GM19193 (cell line): ENCODE data around the gene TCIRG1.

Experiments
- POLR2A ChIP-seq: IDR thresholded peaks from 4 replicates; pipeline ENCODE4 v1.6.1; 2011; ENCODE audit not compliant: insufficient read depth, insufficient read length; ENCODE audit errors: extremely low read depth

TCIRG1 gene

DNA sequence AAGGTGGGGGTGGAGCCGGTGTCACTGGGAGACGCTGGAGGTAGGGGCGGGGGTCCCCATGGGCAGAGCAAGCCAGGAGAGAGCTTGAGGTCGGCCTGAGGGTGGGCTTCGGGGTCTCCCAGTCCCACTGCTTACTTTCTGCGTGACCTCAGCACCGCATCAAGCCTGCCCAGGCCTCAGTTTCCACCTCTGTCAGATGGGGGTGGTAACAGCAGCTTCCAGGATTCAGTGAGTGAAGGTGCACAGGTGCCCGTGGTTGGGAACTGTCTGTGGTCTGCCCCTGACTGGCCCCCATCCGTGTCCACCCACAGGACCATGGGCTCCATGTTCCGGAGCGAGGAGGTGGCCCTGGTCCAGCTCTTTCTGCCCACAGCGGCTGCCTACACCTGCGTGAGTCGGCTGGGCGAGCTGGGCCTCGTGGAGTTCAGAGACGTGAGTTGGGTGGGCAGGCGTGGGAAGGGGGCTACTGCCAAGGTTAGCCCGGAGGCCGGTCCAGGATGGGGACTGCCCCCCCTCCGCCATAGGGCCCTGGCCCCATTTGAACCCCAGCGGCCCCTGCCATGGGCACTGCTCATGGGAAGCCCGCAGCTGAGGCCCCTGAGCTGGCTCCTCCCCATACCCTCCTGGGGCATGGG, 2.2 kb downstream of the TCIRG1 start:
- no peak for TF ChIP-seq POLR2A

DNA sequence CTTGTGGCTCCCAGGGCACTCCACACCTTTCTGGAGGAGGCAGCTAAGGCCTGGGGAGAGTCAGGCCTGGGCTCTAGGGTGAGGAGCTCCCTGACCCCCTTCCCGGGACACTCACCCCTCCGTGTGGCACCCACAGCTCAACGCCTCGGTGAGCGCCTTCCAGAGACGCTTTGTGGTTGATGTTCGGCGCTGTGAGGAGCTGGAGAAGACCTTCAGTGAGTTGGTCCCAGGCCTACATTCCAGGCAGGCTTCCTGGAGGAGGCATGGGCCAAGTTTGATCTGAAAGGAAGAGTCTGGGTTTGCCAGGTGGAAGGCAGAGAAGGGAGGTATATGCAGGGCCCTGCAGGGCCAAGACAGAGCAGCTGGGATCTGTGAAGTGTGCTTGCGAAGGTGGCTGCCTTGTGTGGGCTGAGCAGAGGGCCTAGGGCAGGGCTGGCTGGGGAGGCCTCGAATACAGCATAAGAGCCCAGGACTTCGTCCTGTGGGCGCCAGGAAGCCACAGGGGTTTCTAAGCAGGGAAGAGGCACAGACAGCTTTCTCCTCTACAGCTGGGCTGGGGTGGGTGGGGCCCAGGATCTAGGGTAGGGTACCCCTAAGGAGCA, 2.9 kb downstream of the TCIRG1 start:
- no peak for TF ChIP-seq POLR2A

DNA sequence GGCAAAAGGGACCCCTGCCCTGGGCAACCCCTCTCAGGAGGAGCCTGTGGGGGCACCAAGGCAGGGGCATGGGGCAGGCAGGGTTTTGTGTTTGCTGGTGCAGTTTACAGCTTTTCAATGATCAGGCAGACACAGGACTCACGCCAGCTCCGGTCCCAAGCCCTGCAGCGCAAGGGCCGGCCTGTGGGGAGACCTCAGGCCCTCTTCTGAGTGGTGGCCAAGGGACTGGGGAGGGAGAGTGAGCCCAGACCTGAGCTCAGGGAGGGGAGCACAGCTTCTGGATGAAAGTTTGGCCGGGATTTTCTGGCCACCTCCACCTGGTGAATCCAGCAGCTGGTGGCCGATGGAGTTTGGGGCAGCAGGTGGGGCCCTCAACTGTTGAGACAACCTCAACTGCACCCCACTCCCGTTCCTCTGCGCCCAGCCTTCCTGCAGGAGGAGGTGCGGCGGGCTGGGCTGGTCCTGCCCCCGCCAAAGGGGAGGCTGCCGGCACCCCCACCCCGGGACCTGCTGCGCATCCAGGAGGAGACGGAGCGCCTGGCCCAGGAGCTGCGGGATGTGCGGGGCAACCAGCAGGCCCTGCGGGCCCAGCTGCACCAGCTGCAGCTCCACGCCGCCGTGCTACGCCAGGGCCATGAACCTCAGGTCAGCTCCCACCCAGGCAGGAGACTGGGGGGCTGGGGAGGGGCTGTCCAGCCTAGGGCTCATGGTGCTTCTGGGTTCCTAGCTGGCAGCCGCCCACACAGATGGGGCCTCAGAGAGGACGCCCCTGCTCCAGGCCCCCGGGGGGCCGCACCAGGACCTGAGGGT, 3.6 kb downstream of the TCIRG1 start:
- TF ChIP-seq POLR2A, result no peak

DNA sequence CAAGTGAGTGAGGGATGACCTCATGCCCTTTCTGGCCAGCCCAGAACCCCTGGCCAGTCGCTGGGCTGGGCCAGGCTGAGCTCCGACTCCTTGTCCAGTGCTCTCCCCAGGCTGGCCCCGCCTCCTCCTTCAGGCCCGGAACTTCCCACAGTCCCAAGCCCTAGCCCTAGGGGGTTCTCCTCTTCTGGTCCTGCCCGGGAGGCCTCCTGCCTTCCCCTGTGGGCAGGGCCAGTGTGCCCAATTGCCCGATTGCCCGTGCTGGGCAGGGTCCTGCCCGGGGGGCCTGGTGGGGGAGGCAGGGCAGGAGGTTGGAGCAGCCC, 4.2 kb downstream of the TCIRG1 start:
- TF ChIP-seq POLR2A, result no peak

DNA sequence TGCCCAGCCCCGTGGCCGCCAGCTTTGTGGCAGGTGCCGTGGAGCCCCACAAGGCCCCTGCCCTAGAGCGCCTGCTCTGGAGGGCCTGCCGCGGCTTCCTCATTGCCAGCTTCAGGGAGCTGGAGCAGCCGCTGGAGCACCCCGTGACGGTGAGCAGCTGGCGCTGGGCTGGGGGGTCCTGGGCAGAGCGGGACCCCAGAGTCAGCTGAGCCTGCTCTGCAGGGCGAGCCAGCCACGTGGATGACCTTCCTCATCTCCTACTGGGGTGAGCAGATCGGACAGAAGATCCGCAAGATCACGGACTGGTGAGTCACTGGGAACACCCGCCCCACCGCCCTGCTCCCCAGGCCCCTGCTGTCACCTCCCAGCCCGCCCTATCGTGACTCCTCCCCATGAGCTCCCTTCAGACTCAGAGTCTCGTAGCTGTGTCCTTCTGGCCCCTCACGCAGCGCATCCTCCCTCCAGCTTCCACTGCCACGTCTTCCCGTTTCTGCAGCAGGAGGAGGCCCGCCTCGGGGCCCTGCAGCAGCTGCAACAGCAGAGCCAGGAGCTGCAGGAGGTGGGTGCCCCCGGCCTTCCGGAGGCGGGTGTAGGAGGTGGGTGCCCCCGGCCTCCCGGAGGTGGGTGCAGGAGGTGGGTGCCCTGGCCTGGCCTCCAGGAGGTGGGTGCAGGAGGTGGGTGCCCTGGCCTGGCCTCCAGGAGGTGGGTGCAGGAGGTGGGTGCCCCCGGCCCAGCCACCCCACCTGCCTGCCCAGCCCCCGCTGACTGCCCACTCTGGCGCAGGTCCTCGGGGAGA, 4.7 kb downstream of the TCIRG1 start:
- TF ChIP-seq POLR2A, result no peak

DNA sequence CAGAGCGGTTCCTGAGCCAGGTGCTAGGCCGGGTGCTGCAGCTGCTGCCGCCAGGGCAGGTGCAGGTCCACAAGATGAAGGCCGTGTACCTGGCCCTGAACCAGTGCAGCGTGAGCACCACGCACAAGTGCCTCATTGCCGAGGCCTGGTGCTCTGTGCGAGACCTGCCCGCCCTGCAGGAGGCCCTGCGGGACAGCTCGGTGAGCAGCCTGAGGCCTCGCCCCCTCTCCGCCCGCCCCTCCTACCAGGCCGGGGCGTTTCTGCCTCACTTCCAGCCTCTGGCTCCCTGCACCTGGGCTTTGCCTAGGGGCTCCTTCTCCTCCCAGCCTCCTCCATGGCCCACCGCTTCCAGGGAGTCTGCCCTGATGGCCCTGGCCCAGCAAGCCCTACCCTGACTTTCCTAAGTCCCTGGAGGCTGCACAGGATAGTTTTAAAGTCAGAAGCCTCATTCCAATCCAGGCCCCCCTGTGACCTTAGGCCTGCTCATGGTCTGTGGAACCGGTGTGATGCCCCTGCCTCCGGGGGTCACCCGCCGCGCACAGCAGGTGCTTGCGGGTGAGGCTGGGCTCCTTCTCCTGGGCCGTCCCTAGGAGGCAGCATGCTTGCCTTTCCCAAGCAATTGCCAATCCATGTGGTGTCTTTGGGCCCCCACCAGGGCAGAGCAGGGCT, 5.5 kb downstream of the TCIRG1 start:
- TF ChIP-seq POLR2A, result no peak

DNA sequence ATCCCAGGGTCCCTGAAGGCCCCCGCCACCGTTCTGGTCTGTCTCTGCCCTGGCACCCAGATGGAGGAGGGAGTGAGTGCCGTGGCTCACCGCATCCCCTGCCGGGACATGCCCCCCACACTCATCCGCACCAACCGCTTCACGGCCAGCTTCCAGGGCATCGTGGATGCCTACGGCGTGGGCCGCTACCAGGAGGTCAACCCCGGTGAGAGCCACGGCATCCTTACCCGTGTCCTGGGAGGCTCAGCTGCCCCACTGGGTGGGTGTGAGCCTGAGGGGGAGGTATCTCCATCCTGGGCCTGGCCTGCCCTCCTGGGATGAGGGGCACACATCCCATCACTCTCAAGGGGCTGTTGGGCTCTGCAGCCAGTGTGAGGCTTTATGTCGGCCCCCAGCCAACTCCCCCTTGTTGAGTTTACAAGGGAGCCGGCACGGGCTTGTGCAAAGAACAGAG, 6.1 kb downstream of the TCIRG1 start:
- no peak for TF ChIP-seq POLR2A

DNA sequence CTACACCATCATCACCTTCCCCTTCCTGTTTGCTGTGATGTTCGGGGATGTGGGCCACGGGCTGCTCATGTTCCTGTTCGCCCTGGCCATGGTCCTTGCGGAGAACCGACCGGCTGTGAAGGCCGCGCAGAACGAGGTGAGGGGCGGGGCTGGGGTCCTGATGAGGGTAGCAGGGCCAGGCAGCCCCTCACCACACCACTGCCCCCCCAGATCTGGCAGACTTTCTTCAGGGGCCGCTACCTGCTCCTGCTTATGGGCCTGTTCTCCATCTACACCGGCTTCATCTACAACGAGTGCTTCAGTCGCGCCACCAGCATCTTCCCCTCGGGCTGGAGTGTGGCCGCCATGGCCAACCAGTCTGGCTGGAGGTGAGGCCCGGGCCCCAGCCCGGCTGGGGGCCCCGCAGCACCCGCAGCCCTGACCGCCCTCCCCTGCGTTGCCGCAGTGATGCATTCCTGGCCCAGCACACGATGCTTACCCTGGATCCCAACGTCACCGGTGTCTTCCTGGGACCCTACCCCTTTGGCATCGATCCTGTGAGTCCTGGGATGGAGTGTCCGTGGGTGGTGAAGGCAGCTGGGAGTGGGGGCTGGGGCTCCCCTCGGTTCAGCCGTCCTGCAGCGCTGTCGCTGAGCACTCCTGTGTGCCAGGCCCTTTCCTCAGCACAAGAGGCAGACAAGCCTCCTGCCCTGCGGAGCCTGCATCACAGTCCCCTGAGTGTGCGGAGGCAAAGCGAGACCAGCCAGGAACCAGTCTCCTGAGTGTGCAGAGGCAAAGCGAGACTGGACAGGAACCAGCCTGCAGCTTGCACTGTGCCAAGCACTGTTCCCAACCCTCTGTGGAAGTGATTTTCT, 8.8 kb downstream of the TCIRG1 start:
- no peak for TF ChIP-seq POLR2A

DNA sequence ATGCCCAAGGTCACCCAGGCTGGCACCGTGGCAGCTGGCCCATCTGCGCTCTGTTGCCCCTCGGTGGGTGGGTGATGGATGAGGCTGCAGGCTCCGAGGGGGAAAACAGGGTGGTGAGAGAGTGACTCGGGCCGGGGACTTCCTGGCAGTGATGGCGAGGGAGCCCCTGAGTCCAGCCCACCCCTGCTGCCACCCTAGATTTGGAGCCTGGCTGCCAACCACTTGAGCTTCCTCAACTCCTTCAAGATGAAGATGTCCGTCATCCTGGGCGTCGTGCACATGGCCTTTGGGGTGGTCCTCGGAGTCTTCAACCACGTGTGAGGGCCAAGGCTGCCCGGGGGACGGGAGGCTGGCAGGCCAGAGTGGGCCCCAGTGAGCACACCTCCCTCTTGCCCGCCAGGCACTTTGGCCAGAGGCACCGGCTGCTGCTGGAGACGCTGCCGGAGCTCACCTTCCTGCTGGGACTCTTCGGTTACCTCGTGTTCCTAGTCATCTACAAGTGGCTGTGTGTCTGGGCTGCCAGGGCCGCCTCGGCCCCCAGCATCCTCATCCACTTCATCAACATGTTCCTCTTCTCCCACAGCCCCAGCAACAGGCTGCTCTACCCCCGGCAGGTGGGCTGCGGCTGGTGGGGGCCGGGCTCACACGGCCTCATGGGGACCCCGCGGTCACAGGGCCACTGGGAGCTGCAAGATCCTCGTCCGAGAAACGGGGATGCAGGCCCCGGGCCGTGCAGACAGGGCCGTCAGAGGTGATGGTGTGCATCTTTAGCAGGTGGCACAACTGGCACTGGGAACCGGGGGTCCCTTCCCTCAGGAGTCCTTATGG, 10.1 kb downstream of the TCIRG1 start:
- no peak for TF ChIP-seq POLR2A

DNA sequence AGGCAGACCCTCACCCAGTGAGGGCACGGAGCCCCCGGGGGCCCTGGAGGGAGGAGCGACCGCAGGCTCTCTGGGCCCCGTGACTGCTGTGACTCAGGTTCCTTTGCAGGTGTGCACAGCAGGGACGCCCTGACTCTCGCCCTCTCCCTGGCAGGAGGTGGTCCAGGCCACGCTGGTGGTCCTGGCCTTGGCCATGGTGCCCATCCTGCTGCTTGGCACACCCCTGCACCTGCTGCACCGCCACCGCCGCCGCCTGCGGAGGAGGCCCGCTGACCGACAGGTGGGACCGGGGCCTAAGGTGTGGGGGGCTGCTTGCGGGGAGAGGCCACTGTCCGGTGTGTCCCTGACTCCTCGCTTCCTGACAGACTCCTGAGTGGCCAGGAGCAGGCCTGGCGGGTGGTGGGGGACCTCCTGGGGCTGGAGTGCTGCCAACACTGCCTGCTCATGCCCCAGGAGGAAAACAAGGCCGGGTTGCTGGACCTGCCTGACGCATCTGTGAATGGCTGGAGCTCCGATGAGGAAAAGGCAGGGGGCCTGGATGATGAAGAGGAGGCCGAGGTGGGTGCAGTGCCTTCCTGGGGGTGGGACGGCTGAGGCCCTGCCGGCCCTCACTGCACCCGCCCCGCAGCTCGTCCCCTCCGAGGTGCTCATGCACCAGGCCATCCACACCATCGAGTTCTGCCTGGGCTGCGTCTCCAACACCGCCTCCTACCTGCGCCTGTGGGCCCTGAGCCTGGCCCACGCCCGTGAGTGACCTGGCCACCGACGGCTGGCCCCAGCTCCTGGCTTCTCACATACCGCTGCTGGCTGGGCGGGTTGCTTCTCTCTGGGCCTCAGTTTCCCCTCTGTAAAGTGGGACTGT, 10.9 kb downstream of the TCIRG1 start:
- TF ChIP-seq POLR2A, result no peak

DNA sequence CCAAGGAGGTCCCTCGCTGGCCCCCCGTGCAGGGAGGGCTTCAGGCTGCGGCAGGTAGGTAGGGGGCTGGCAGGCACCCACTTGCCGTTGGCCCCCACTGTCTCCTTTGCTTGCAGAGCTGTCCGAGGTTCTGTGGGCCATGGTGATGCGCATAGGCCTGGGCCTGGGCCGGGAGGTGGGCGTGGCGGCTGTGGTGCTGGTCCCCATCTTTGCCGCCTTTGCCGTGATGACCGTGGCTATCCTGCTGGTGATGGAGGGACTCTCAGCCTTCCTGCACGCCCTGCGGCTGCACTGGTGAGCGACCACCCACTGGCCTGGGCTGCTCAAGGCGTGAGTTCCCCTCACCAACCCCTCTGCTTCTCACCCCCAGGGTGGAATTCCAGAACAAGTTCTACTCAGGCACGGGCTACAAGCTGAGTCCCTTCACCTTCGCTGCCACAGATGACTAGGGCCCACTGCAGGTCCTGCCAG, 11.6 kb downstream of the TCIRG1 start:
- TF ChIP-seq POLR2A, result no peak
